Activated T-cell treated with anti-CD3 and anti-CD28 coated beads for 48 hours (primary cell): ENCODE data around the gene AFDN.

Source experiments
- DNase-seq: peaks from one replicate; pipeline ENCODE4 v3.0.0-alpha.2; 2020; ENCODE audit warnings: low read depth

AFDN gene, protein sequence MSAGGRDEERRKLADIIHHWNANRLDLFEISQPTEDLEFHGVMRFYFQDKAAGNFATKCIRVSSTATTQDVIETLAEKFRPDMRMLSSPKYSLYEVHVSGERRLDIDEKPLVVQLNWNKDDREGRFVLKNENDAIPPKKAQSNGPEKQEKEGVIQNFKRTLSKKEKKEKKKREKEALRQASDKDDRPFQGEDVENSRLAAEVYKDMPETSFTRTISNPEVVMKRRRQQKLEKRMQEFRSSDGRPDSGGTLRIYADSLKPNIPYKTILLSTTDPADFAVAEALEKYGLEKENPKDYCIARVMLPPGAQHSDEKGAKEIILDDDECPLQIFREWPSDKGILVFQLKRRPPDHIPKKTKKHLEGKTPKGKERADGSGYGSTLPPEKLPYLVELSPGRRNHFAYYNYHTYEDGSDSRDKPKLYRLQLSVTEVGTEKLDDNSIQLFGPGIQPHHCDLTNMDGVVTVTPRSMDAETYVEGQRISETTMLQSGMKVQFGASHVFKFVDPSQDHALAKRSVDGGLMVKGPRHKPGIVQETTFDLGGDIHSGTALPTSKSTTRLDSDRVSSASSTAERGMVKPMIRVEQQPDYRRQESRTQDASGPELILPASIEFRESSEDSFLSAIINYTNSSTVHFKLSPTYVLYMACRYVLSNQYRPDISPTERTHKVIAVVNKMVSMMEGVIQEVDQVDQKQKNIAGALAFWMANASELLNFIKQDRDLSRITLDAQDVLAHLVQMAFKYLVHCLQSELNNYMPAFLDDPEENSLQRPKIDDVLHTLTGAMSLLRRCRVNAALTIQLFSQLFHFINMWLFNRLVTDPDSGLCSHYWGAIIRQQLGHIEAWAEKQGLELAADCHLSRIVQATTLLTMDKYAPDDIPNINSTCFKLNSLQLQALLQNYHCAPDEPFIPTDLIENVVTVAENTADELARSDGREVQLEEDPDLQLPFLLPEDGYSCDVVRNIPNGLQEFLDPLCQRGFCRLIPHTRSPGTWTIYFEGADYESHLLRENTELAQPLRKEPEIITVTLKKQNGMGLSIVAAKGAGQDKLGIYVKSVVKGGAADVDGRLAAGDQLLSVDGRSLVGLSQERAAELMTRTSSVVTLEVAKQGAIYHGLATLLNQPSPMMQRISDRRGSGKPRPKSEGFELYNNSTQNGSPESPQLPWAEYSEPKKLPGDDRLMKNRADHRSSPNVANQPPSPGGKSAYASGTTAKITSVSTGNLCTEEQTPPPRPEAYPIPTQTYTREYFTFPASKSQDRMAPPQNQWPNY (N-terminal part only)

GRCh38 chr6:167826896-167827582, at the start of gene AFDN:
AFDN (plus strand) TSS chr6:167826911; CDS start chr6:167827133, 222 bp downstream.
- no peak for DNase-seq

DNA sequence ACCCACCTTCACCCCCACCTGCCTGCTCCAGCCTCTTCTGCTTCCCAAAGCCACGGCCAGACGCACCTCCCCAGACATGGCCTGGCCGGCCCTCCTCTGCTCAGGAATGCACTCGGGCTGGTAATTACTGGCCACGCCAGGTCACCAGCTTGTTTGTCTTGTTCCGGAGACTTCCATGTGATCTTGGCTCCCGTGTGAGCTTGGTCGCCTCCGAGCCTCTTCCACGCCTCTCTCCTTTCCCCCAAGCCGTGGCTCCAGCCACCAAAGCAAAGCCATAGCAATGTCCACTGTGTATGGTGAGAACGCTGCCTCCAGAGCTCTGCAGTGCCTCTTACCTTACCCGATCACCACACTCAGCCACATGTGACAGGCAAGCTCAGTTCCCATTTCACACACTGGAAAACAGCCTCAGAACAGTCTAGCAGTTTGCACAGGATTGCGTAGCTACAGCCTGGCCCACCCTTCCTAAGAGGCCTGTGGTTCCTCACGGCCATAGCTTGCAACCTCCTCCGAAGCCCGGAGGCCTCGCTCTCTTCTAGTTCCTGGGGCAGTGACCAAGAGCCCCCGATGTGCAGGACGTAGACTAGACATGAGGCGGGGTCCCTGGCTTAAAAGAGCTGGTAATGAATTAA, 48.1 kb upstream of the AFDN start:
- DNase-seq = no peak

GRCh38 chr6:167779129-167779992, 47.4 kb upstream of the AFDN start:
- no peak for DNase-seq

DNA sequence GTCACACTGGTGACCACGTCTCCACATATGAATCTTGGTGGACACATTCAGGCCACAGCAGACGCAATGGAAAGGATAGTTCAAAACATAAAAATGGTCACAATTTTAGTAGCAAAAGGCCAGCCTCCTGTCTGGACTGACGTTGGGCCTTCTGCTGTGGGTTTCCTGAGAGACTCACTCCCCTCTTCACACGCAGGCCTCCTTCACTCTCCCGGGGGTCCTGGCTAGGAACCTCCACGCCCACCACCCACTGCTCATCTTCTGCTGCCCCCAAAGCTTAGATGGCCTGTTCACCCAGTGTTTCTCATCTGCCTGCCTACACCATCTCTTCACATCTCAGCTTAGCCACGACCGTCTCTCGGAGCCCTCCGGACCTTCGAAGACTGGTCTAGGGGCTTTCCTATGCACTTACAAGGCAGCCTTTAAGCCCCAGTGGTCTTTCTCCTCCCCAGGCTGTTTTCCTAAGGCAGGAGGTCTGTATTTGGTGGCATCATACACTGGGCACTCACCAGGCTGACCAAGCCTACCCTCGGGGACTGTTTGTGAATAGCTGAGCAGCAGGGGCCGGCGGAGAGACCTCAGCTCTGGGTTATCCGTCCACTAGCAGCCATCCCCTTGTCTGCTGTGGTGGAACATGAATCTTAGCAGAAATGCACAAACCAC, 46.6 kb upstream of the AFDN start:
- no peak for DNase-seq

DNA sequence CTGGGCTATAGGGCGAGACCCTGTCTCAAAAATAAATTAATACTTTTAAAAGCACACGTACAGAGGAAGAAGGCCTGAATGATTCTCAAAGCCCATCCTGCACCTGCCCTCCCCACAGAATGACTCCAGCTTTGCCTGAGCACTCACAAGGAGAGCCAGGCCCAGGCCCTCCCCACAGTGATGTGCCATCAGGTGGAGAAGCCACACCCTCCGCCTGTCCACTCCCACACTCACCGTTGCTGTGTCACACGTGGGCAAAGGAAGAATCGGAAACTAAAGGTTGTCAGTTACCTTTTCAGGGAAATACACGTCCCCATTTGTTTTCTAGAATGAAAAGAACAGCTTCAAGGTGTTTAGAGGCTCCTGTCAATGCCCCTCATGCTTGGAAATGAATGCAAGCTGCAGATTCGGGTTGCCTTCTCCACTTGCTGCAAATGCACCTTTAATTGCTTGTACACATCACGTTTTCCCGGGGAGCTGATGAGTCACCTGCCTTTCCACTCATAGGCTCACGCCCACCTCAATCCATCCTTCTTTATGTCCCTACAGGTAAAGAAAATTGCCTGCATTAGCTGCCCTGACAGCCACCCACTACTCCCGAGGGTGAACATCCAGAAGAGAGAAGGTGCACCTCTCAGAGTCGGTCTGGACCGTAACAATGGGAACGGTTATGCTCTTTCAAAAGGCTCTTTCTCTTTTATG, 45.5 kb upstream of the AFDN start:
- no peak for DNase-seq

GRCh38 chr6:167781868-167782267, 44.8 kb upstream of the AFDN start:
- no peak for DNase-seq

GRCh38 chr6:167782698-167783517, 43.8 kb upstream of the AFDN start:
- no peak for DNase-seq

DNA sequence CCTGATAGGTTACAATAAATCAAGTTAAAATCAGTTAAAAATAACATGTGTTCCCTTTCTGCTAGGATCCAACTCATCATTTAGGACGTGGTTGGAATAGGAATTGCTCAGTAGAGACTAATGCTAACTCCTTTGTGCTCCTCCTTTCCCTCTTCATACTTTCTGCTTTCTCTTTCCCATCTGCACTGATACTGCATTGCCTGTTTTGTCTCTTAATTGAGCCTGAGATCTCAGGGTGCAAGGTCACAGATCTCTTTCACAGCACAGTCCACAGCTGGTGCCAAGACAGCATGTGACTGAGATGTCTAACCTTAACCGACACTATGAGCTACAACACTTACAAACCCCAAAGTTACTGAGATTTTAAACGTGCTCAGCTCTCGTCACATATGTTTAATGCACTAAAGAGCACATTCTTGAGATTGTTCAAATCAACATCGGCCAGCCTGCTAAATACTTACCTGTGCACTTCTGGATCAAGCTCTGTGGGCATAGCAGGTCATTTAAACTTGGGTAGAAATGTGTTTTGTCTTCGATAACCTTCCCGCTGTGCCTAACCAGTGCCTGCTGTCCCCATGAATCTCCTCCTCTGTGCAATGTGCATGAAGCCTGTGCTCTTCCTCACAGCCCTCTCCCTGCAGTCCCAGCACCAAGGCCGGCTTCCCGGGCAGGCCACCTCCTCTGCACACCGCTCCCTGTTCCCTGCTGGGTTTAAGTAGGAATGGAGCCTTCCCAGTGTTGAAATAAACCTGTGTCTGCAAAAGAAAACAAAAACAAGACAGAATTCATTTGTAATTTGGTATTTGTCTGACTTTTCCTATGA, 39.6 kb upstream of the AFDN start:
- DNase-seq = no peak

DNA sequence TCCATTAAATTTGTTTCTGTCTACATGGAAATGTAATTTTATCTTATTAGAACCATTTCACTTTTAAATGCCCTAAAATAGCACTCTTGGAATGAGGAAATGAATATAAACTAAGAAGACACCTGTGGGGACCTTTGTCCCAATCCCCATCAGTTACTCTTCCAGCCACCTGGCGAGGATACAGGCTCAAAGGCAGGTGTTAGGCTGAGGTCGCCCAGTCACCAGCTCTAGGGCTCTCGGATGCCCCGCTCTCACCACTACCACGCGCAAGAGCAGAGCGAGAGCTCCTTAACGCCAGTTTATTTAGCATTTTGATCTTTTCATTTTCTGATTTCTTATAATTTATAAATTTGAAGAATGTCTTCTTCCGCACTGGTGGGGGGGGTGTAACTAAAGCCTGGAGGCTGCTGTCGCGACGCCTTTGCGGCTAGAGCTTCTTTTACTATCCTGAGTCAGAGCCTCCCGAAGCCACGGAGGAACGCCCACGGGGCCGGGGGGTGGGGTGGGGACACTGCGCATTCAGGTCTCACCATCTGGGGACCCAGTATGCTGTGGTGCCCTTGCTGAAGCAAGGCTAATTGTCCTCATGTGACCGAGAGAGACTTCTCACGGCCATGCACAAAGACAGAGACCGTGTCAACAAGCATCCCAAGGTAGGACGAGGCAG, 38.7 kb upstream of the AFDN start:
- no peak for DNase-seq

DNA sequence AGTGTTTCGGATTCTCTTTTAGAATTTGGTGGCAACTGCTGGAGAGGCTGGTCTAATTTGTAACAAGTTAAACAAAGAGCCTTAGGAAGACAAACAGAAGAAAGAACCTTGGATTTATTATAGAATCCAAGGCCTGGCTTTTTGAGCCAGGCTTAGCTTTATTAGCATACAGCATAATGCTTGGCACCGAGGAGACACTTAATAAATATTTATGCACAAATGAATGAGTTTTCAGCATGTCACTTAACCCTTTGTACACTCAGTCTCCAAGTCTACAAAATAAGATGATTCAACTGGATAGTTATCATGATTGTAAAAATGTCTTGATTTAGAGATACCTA, 38.2 kb upstream of the AFDN start:
- no peak for DNase-seq

DNA sequence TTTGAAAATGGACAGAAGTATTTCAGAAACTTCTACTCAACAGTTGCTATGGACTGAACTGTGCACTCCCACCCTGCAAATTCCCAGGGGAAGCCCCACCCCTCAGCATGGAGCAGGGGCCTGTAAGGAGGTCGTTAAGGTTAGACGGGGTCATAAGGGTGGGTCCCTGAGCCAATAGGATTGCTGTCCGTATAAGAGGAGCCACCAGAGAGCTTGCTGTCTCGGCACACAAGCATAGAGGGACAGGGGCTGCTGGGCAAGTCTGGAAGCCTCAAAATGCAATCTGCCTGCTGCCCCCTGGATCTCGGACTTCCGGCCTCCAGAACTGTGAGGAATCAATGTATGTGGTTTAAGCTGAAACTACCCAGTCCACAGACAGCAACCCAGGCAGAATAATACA, 37.4 kb upstream of the AFDN start:
- DNase-seq = no peak

DNA sequence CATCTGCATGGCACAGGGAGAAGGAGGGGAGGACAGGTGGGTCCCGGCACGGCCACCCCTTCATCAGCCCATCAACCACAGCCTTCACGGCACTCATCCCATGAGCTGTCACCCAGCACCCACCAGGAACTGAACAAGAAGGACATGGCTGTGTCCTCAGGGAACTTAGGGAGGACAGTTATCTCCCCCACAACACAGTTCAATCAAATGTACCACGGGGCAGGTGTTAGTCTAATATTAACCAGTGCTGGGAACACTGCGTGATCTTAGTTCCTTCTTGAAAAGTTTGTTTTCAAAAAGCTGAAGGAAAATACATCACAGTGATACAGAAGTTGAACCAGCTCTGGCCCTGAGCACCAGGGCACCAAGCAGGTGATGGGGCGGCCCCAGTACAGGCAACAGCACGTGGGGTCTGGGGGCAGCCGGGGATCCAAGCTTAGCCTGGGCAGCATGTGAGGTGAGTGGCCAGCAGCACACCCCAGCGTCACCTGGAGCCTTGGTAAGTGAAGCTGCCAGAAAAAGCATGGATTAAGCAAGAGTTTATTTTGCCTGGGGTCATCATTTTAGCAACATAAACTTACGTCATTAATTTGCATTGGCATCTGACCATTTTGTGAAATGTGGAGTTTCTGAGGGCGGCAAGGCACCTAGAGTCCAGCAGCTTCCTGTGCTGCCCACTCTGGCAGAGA, 35.5 kb upstream of the AFDN start:
- no peak for DNase-seq

DNA sequence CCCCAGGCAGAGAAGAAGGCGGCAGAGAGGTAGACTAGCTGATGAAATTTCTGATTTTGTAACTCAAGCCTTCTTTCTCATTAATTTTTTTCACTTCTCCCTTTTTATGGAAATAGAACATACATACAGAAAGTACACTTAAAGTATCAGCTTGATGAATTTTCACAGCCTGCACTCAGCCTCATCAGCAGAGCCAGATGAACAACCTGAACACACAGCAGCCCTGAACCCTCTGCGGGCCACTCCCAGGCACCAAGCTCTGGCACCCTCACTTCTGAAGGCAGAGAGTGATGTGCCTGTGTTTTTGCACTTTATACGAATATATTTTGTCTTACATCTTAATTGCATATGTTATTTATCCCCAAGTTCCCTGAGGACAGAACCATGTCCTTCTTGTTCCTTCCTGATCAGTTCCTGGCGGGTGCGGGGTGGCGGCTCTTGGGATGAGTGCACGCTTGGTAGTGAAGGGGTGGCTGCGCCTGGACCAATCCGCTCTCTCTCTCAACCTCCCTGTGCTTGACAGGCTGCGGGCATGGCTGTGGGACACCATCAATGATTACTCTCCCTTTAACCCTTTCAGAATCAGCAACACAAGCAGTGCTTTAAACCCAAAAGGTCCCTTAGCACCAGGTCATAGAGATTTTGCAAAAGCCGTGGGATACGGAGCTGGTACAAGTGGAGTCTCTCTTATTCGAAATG, 34.8 kb upstream of the AFDN start:
- DNase-seq = no peak

- no peak for DNase-seq
These were observed 33.3 kb upstream of the AFDN start for GRCh38 chr6:167793421-167793820.
